ENCODE data around the gene HIBADH. TPM values are rescaled to one million over a fixed set of nuclear protein-coding genes. Genes with fewer than 3 reads are reported as not detected.
A peak's percentile ranks its signal among the peaks of the same experiment; 100 is the strongest.
"Not testable (repeated sequence)": the region's sequence is repeated elsewhere in the genome, so short reads cannot be mapped to it uniquely, and the experiment has no call there.

HIBADH gene
- total RNA-seq, 4 donors from 2014 or later: 31.3 to 39.6 (median 33.7) TPM

DNA sequence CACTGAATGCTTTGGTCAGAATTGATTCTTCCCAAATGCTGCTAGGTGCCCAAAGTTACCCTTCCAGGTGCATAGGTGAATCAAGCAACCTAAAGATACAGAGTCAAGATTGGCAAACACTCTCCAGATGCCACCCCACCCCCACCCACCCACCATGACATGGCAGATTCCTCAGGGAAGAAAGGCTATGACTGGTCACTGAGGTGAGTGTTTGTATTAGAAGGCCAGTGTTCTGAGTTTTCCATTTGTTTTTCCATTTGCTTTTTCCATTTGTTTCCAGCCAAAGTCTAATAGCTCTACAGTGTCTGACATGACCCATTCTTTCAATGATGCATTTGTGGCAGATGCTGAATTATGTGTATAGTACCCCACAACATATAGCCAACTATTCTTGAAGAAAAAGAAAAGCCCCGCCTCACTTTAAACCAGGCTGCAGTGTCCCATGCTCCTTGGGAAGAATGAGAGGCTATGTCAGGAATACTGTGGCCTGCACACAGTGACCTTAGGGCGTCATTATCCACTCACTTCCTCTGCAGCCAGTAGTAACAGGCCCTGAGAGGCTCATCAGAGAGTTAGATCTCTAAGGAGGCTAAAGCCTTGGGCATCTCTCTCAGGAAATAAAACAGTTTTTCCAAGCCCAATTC, 16.1 kb upstream of the HIBADH start:
- no peaks in the 10 kb centered on the region for H3K27me3 ChIP-seq
- no peak for TF ChIP-seq POLR2A (IDR thresholded peaks at IDR 0.05)
- TF ChIP-seq, protein P1, sequence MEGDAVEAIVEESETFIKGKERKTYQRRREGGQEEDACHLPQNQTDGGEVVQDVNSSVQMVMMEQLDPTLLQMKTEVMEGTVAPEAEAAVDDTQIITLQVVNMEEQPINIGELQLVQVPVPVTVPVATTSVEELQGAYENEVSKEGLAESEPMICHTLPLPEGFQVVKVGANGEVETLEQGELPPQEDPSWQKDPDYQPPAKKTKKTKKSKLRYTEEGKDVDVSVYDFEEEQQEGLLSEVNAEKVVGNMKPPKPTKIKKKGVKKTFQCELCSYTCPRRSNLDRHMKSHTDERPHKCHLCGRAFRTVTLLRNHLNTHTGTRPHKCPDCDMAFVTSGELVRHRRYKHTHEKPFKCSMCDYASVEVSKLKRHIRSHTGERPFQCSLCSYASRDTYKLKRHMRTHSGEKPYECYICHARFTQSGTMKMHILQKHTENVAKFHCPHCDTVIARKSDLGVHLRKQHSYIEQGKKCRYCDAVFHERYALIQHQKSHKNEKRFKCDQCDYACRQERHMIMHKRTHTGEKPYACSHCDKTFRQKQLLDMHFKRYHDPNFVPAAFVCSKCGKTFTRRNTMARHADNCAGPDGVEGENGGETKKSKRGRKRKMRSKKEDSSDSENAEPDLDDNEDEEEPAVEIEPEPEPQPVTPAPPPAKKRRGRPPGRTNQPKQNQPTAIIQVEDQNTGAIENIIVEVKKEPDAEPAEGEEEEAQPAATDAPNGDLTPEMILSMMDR (IDR thresholded peaks at IDR 0.05): no peak
- peak overlapping the region in 3 of 4 donors; percentile 20 to 71 (median 63) for H3K27ac ChIP-seq
- no peak overlapping the region for H3K4me3 ChIP-seq
- H3K9me3 ChIP-seq: no peaks in the 10 kb centered on the region
- DNase-seq: no peak
- no peaks in the 10 kb centered on the region for H3K36me3 ChIP-seq
- peaks cover 0 to 7% (median 0%) of the 10 kb centered on the region in 4 donors for H3K4me1 ChIP-seq

DNA sequence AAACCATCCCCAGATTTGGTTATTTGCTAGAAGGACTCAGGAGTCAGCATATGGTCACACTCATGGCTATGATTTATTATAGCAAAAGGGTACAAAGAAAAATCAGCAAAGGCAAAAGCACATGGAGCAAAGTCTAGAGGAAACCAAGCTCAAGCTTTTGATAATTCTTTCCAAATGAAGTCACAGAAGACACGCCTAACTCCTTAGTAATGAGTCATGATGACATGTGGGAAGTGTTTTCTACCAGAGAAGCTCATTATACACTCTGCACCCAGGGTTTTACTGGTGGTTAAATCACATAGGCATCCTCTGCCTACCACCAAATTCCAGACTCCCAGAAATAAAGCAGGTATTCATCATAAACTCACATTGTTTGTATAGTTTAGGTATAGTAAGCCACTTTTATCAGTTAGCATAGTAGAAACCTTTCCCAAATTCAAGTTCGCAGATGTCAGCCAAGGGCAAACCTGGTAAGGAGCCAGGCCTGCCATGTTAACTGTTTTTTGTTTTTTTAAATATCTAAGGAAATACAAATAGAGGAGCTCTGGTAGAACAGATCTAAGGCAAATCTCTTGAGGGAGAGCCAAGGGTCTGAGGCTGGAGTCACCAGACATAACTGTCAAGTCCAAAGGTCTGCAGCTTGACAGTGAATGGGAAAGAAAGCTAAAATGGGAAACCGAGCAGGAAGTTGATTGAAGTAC, 15.4 kb upstream of the HIBADH start:
- Histone ChIP-seq H3K4me3 (no peak overlapping the region), H3K27ac (peak overlapping the region in 3 of 4 donors; percentile 25 to 71 (median 63)), H3K36me3 (no peaks in the 10 kb centered on the region), H3K4me1 (peaks cover 0 to 7% (median 0%) of the 10 kb centered on the region in 4 donors), H3K27me3 (no peaks in the 10 kb centered on the region), H3K9me3 (no peaks in the 10 kb centered on the region)
- TF ChIP-seq, protein P1 (IDR thresholded peaks at IDR 0.05): no peak
- no peak for TF ChIP-seq POLR2A (IDR thresholded peaks at IDR 0.05)
- DNase-seq: no peak

DNA sequence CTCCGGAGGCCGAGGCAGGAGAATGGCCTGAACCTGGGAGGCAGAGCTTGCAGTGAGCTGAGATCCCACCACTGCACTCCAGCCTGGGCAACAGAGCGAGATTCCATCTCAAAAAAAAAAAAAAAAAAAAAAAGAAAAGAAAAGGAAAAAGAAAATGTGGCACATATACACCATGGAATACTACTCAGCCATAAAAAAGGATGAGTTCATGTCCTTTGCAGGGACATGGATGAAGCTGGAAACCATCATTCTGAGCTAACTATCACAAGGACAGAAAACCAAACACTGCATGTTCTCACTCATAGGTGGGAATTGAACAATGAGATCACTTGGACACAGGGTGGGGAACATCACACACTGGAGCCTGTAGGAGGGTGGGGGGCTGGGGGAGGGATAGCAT, 11.4 kb upstream of the HIBADH start:
- H3K36me3 ChIP-seq, H3K27me3 ChIP-seq, H3K27ac ChIP-seq, H3K4me1 ChIP-seq, H3K9me3 ChIP-seq, H3K4me3 ChIP-seq, DNase-seq: not testable (repeated sequence)

DNA sequence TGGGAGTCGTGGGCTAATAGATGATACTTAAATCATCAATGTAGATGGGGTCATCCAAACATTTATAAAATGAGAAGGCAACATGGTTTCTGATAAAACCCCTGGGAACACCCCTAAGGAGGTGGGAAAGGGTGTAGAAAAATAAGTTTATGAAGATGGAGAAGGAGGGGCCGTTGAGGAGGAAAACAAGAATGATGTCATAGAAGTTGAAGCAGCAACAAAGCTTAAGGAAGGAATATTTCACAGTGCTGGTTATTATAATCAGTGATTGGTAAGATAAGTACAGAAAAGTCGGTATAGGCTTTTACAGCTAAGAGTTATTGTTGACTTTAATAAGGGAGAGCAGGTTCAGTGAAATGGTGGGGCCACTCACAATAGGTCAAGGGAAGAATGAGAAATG, 9.0 kb upstream of the HIBADH start:
- no peak for DNase-seq
- H3K9me3 ChIP-seq: no peaks in the 10 kb centered on the region

DNA sequence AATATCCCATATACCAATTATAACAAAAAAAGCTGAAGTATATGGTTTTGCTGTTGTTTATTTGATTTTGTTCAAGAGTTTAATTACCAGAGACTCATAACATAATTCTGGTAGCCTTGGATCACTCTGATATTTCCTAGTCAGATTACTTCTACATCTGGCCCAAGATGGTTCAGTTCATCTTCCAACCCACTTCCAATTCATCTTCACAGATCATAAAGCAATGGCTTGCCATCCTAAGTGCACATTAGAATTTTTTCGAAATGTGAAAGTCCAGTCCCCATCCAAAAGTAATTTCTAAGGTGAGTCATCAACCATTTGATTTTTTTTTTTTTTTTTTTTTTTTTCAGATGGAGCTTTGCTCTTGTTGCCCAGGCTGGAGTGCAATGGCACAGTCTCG, 8.0 kb upstream of the HIBADH start:
- no peaks in the 10 kb centered on the region for H3K27me3 ChIP-seq
- no peak overlapping the region for H3K4me3 ChIP-seq
- no peaks in the 10 kb centered on the region for H3K36me3 ChIP-seq
- H3K27ac ChIP-seq: no peak overlapping the region
- H3K4me1 ChIP-seq: no peaks in the 10 kb centered on the region
- DNase-seq: no peak
- H3K9me3 ChIP-seq: no peaks in the 10 kb centered on the region
- TF ChIP-seq, protein P1 (IDR thresholded peaks at IDR 0.05): no peak
- TF ChIP-seq POLR2A (IDR thresholded peaks at IDR 0.05): no peak

More for the DNA sequence above, 9.0 kb upstream of the HIBADH start:
- no peaks in the 10 kb centered on the region for H3K27me3 ChIP-seq
- H3K4me1 ChIP-seq: no peaks in the 10 kb centered on the region
- TF ChIP-seq, protein P1 (IDR thresholded peaks at IDR 0.05): no peak
- TF ChIP-seq POLR2A (IDR thresholded peaks at IDR 0.05): no peak
- no peak overlapping the region for H3K4me3 ChIP-seq
- no peak overlapping the region for H3K27ac ChIP-seq
- no peaks in the 10 kb centered on the region for H3K36me3 ChIP-seq

DNA sequence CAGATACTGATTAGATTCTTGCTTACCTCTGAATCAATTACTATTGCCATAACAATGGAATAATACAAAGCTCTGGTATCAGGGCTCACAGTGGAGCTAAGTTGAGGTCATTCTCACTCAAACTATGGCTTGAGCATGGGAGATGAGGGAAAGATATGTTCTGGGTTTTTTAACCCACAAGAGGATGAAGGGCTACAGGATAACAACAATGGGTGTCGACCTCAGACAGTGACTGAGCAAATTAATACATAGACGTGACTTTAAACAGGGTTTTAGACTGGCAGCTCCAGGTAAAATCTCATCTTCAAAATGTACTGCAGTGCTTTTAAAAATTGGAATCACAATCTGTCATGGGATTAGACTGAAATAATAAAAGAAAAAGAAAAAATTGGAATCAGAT, 7.5 kb upstream of the HIBADH start:
- Histone ChIP-seq H3K36me3 (no peaks in the 10 kb centered on the region), H3K4me1 (no peaks in the 10 kb centered on the region), H3K9me3 (no peaks in the 10 kb centered on the region), H3K27me3 (no peaks in the 10 kb centered on the region), H3K27ac (no peak overlapping the region), H3K4me3 (no peak overlapping the region)
- no peak for DNase-seq
- TF ChIP-seq, protein P1 (IDR thresholded peaks at IDR 0.05): no peak
- TF ChIP-seq POLR2A (IDR thresholded peaks at IDR 0.05): no peak
